HEK293 (cell line): ENCODE data around the gene ZNF536.

ENCODE experiments used
- CTCF ChIA-PET: fragments of 350-600 bp; formaldehyde crosslinking; extraction: SDS; loops from one replicate; lab custom pipeline; 2021; ENCODE audit warnings: antibody characterized with exemption; lab: Yijun Ruan, JAX
- POLR2A ChIA-PET: fragments of 300-600 bp; formaldehyde crosslinking; extraction: SDS; loops from one replicate; lab custom pipeline; 2020; ENCODE audit warnings: antibody characterized with exemption, inconsistent platforms; lab: Yijun Ruan, JAX
- H3K27ac ChIP-seq: fragments of 200-500 bp; sonication (Bioruptor generic); 2 replicates; pipeline ENCODE4 v1.5.1; 2014; ENCODE audit warnings: low read depth, low read length, control low read depth, inconsistent platforms; ENCODE audit errors: extremely low read depth
- H3K36me3 ChIP-seq, 2 experiments: fragments of 200-500 bp in 1 of 2; sonication (Bioruptor generic) in 1 of 2; 1 replicate in 1 of 2; 2 replicates in 1 of 2; pipeline ENCODE4 v1.5.1; 2014 to 2017; ENCODE audit warnings: inconsistent platforms in 2 of 2, low read length in 2 of 2; ENCODE audit not compliant: control insufficient read depth in 2 of 2, insufficient read depth in 1 of 2
- H3K4me1 ChIP-seq: fragments of 200-500 bp; sonication (Bioruptor generic); 2 replicates; pipeline ENCODE4 v1.5.1; 2014; ENCODE audit warnings: mild to moderate bottlenecking, low read length, inconsistent platforms; ENCODE audit not compliant: control insufficient read depth, insufficient read depth
- H3K4me3 ChIP-seq: 2 replicates; pipeline ENCODE4 v1.5.1; 2011; ENCODE audit warnings: low read depth, mild to moderate bottlenecking, control low read depth, low read length, moderate library complexity
- H3K9me3 ChIP-seq: fragments of 200-500 bp; sonication (Bioruptor generic); 2 replicates; pipeline ENCODE4 v1.5.1; 2014; ENCODE audit warnings: low read depth, low read length, inconsistent platforms; ENCODE audit not compliant: control insufficient read depth, insufficient read depth
- BCL11A ChIP-seq: fragments of 450-650 bp; formaldehyde crosslinking; IDR thresholded peaks from 2 replicates; pipeline ENCODE4 v1.5.1; 2016; ENCODE audit warnings: low read depth, missing biosample characterization, missing genetic modification characterization
- GFI1B ChIP-seq: fragments of 450-650 bp; formaldehyde crosslinking; IDR thresholded peaks from 2 replicates; pipeline ENCODE4 v1.5.1; 2016; ENCODE audit warnings: missing biosample characterization, missing genetic modification characterization
- MEIS1 ChIP-seq: sonication (generic); formaldehyde crosslinking; IDR thresholded peaks from 2 replicates; pipeline ENCODE4 v1.8.1; 2022; ENCODE audit warnings: missing genetic modification reagents, mild to moderate bottlenecking, borderline replicate concordance
- MYNN ChIP-seq: fragments of 450-650 bp; formaldehyde crosslinking; IDR thresholded peaks from 2 replicates; pipeline ENCODE4 v1.5.1; 2016; ENCODE audit warnings: missing biosample characterization, missing genetic modification characterization, borderline replicate concordance
- PRDM1 ChIP-seq: fragments of 450-650 bp; formaldehyde crosslinking; IDR thresholded peaks from 2 replicates; pipeline ENCODE4; 2016; ENCODE audit warnings: missing biosample characterization, missing genetic modification characterization
- SALL2 ChIP-seq: fragments of 450-650 bp; formaldehyde crosslinking; IDR thresholded peaks from 2 replicates; pipeline ENCODE4 v1.5.0; 2017; ENCODE audit warnings: missing biosample characterization, mild to moderate bottlenecking, missing genetic modification characterization, borderline replicate concordance
- SETDB1 ChIP-seq: IDR thresholded peaks from one replicate; pipeline ENCODE4 v1.6.1; 2017; ENCODE audit warnings: mild to moderate bottlenecking, low read length, moderate library complexity, mixed read lengths; ENCODE audit not compliant: insufficient read length
- ZBTB1 ChIP-seq: fragments of 450-650 bp; formaldehyde crosslinking; IDR thresholded peaks from 2 replicates; pipeline ENCODE4 v1.5.1; 2016; ENCODE audit warnings: missing biosample characterization, missing genetic modification characterization
- ZBTB44 ChIP-seq: fragments of 450-650 bp; IDR thresholded peaks from 2 replicates; pipeline ENCODE4 v1.5.1; 2018; ENCODE audit warnings: missing biosample characterization, mild to moderate bottlenecking, missing genetic modification characterization
- ZFHX2 ChIP-seq: fragments of 450-650 bp; formaldehyde crosslinking; conservative IDR thresholded peaks from 2 replicates; pipeline ENCODE4 v1.5.1; 2016; ENCODE audit warnings: missing biosample characterization, missing genetic modification characterization
- ZFP3 ChIP-seq: fragments of 450-650 bp; formaldehyde crosslinking; IDR thresholded peaks from 2 replicates; pipeline ENCODE4 v1.5.1; 2016; ENCODE audit warnings: low read depth, missing biosample characterization, missing genetic modification characterization
- ZFP69B ChIP-seq: fragments of 450-650 bp; formaldehyde crosslinking; IDR thresholded peaks from 2 replicates; pipeline ENCODE4 v1.5.1; 2016; ENCODE audit warnings: missing biosample characterization, missing genetic modification characterization
- ZNF10 ChIP-seq: fragments of 450-650 bp; formaldehyde crosslinking; IDR thresholded peaks from 2 replicates; pipeline ENCODE4 v1.5.1; 2017; ENCODE audit warnings: missing biosample characterization, missing genetic modification characterization
- ZNF211 ChIP-seq: fragments of 450-650 bp; formaldehyde crosslinking; IDR thresholded peaks from 2 replicates; pipeline ENCODE4 v1.5.1; 2016; ENCODE audit warnings: low read depth, missing biosample characterization, missing genetic modification characterization
- ZNF302 ChIP-seq: fragments of 450-650 bp; formaldehyde crosslinking; IDR thresholded peaks from 2 replicates; pipeline ENCODE4 v1.5.1; 2016; ENCODE audit warnings: missing biosample characterization, missing genetic modification characterization, low read depth
- ZNF354C ChIP-seq: fragments of 450-650 bp; formaldehyde crosslinking; IDR thresholded peaks from 2 replicates; pipeline ENCODE4 v1.5.1; 2016; ENCODE audit warnings: missing biosample characterization, missing genetic modification characterization, low read depth, borderline replicate concordance
- ZNF426 ChIP-seq: fragments of 450-650 bp; formaldehyde crosslinking; IDR thresholded peaks from 2 replicates; pipeline ENCODE4 v1.5.1; 2017; ENCODE audit warnings: missing biosample characterization, missing genetic modification characterization, mild to moderate bottlenecking, inconsistent platforms, moderate library complexity
- ZNF449 ChIP-seq: fragments of 450-650 bp; formaldehyde crosslinking; IDR thresholded peaks from 2 replicates; pipeline ENCODE4 v1.5.1; 2017; ENCODE audit warnings: missing biosample characterization, mild to moderate bottlenecking, missing genetic modification characterization, moderate library complexity
- ZNF473 ChIP-seq: fragments of 450-650 bp; formaldehyde crosslinking; IDR thresholded peaks from 2 replicates; pipeline ENCODE4 v1.5.1; 2017; ENCODE audit warnings: missing biosample characterization, missing genetic modification characterization
- ZNF530 ChIP-seq: fragments of 450-650 bp; formaldehyde crosslinking; IDR thresholded peaks from 2 replicates; pipeline ENCODE4 v1.5.1; 2016; ENCODE audit warnings: low read depth, missing biosample characterization, missing genetic modification characterization
- ZNF544 ChIP-seq: fragments of 450-650 bp; formaldehyde crosslinking; IDR thresholded peaks from 2 replicates; pipeline ENCODE4 v1.5.0; 2017; ENCODE audit warnings: missing biosample characterization, missing genetic modification characterization
- ZNF626 ChIP-seq: fragments of 450-650 bp; sonication (Bioruptor Pico); formaldehyde crosslinking; IDR thresholded peaks from 2 replicates; pipeline ENCODE4 v1.5.1; 2018; ENCODE audit warnings: missing biosample characterization, missing genetic modification characterization, inconsistent platforms
- ZNF639 ChIP-seq: fragments of 450-650 bp; formaldehyde crosslinking; IDR thresholded peaks from 2 replicates; pipeline ENCODE4 v1.5.1; 2016; ENCODE audit warnings: missing biosample characterization, missing genetic modification characterization
- ZNF645 ChIP-seq: fragments of 450-650 bp; formaldehyde crosslinking; IDR thresholded peaks from 2 replicates; pipeline ENCODE4; 2016; ENCODE audit warnings: missing biosample characterization, missing genetic modification characterization
- ZNF830 ChIP-seq: fragments of 450-650 bp; IDR thresholded peaks from 2 replicates; pipeline ENCODE4 v1.5.0; 2018; ENCODE audit warnings: missing biosample characterization, missing genetic modification characterization, low read depth, mild to moderate bottlenecking, moderate library complexity
- ZSCAN16 ChIP-seq: fragments of 450-650 bp; formaldehyde crosslinking; IDR thresholded peaks from 2 replicates; pipeline ENCODE4 v1.5.1; 2016; ENCODE audit warnings: missing biosample characterization, missing genetic modification characterization
- TF ChIP-seq, protein P1 (sequence below): fragments of 450-650 bp; formaldehyde crosslinking; IDR thresholded peaks from 2 replicates; pipeline ENCODE4 v1.5.1; 2016; ENCODE audit warnings: missing biosample characterization, missing genetic modification characterization

ZNF536 gene

GRCh38 chr19:30388819-30389218 is 16.6 kb downstream of the ZNF536 start:
- H3K27ac ChIP-seq, result no peak overlapping the region
- H3K9me3 ChIP-seq, result no peaks in the 10 kb centered on the region
- peaks cover 22% of the 10 kb centered on the region for H3K4me1 ChIP-seq
- H3K4me3 ChIP-seq, result no peak overlapping the region
- POLR2A ChIA-PET, result no interaction called here
- no peak for TF ChIP-seq ZBTB44 (tag by site-specific recombination)
- TF ChIP-seq PRDM1, result no peak
- no peak for TF ChIP-seq ZNF626 (tag by site-specific recombination)
- TF ChIP-seq ZFHX2 (tag by site-specific recombination), result no peak
- TF ChIP-seq ZNF830 (tag by site-specific recombination), result no peak
- no peak for TF ChIP-seq ZFP3
- TF ChIP-seq ZNF449 (tag by site-specific recombination), result no peak
- TF ChIP-seq SETDB1, result no peak
- no peak for TF ChIP-seq ZNF354C
- TF ChIP-seq ZNF10 (tag by site-specific recombination), result no peak
- no peak for TF ChIP-seq MYNN (tag by site-specific recombination)
- no peaks in the 10 kb centered on the region for H3K36me3 ChIP-seq
- CTCF ChIA-PET, result interaction anchor here (0.6 to 1.0 kb wide), 2 partner anchors 11 to 12 kb away, joined by 3 to 4 read pairs; no protein-coding TSS in a partner anchor

- no peak overlapping the region for H3K27ac ChIP-seq
- CTCF ChIA-PET, result interaction anchor here (0.6 to 1.0 kb wide), 6 partner anchors 9 to 699 kb away, joined by 3 to 6 read pairs (median 3); no protein-coding TSS in a partner anchor
- POLR2A ChIA-PET, result no interaction called here
- no peaks in the 10 kb centered on the region for H3K9me3 ChIP-seq
- no peak overlapping the region for H3K4me3 ChIP-seq
- H3K4me1 ChIP-seq, result peaks cover 22% of the 10 kb centered on the region
- no peaks in the 10 kb centered on the region for H3K36me3 ChIP-seq
- TF ChIP-seq ZNF302 (tag by site-specific recombination), result no peak
- TF ChIP-seq SALL2 (tag by site-specific recombination), result no peak
- TF ChIP-seq ZNF426, result no peak
- no peak for TF ChIP-seq ZFP69B (tag by site-specific recombination)
- no peak for TF ChIP-seq ZSCAN16
- TF ChIP-seq, protein P1, sequence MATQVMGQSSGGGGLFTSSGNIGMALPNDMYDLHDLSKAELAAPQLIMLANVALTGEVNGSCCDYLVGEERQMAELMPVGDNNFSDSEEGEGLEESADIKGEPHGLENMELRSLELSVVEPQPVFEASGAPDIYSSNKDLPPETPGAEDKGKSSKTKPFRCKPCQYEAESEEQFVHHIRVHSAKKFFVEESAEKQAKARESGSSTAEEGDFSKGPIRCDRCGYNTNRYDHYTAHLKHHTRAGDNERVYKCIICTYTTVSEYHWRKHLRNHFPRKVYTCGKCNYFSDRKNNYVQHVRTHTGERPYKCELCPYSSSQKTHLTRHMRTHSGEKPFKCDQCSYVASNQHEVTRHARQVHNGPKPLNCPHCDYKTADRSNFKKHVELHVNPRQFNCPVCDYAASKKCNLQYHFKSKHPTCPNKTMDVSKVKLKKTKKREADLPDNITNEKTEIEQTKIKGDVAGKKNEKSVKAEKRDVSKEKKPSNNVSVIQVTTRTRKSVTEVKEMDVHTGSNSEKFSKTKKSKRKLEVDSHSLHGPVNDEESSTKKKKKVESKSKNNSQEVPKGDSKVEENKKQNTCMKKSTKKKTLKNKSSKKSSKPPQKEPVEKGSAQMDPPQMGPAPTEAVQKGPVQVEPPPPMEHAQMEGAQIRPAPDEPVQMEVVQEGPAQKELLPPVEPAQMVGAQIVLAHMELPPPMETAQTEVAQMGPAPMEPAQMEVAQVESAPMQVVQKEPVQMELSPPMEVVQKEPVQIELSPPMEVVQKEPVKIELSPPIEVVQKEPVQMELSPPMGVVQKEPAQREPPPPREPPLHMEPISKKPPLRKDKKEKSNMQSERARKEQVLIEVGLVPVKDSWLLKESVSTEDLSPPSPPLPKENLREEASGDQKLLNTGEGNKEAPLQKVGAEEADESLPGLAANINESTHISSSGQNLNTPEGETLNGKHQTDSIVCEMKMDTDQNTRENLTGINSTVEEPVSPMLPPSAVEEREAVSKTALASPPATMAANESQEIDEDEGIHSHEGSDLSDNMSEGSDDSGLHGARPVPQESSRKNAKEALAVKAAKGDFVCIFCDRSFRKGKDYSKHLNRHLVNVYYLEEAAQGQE (tag by site-specific recombination), result no peak
- TF ChIP-seq ZNF530 (tag by site-specific recombination), result no peak
- no peak for TF ChIP-seq ZNF544 (tag by site-specific recombination)
- no peak for TF ChIP-seq BCL11A (tag by site-specific recombination)
- TF ChIP-seq ZNF473, result no peak
- TF ChIP-seq ZNF639 (tag by site-specific recombination), result no peak
- TF ChIP-seq ZBTB1 (tag by site-specific recombination), result no peak
- TF ChIP-seq ZNF645, result no peak
- no peak for TF ChIP-seq GFI1B
- no peak for TF ChIP-seq MEIS1 (CRISPR knock-in tag)
- TF ChIP-seq ZNF211, result no peak
- no peak for TF ChIP-seq MYNN (tag by site-specific recombination)
These were observed 18.3 kb downstream of the ZNF536 start for GRCh38 chr19:30390356-30390988.
